Tibial nerve (tissue), 4 donors: Measurements from ENCODE around the gene SFXN1. TPM values are rescaled to one million over a fixed set of nuclear protein-coding genes. Genes with fewer than 3 reads are reported as not detected.

Experiments
- DNase-seq, 2 donors: peaks; one replicate each; pipeline ENCODE4 v3.0.0-alpha.2; 2019; ENCODE audit warnings: low spot score in 2 of 2
- H3K27ac ChIP-seq, 4 donors: fragments of 200-600 bp; sonication (generic) in 3 of 4; one replicate each; pipeline ENCODE4 v1.5.1; 2017 to 2019; ENCODE audit warnings: mild to moderate bottlenecking in 1 of 4
- H3K27me3 ChIP-seq, 2 donors: fragments of 200-600 bp; sonication (generic) in 1 of 2; one replicate each; pipeline versions ENCODE4 v1.5.1 to v1.6.0; 2017 to 2019
- H3K36me3 ChIP-seq, 3 donors: fragments of 200-600 bp; sonication (generic); one replicate each; pipeline ENCODE4 v1.5.1; 2018 to 2019
- H3K4me1 ChIP-seq, 4 donors: fragments of 200-600 bp; sonication (generic) in 3 of 4; one replicate each; pipeline ENCODE4 v1.5.1; 2017 to 2019
- H3K4me3 ChIP-seq, 4 donors: fragments of 200-600 bp; sonication (generic) in 3 of 4; one replicate each; pipeline ENCODE4 v1.5.1; 2017 to 2019; ENCODE audit warnings: mild to moderate bottlenecking in 1 of 4, moderate library complexity in 1 of 4
- H3K9me3 ChIP-seq, 4 donors: fragments of 200-600 bp; sonication (generic) in 3 of 4; one replicate each; pipeline ENCODE4 v1.5.1; 2017 to 2019
- CTCF ChIP-seq, 5 experiments: fragments of 200-600 bp in 3 of 5; fragments of 450-650 bp in 2 of 5; sonication (generic) in 3 of 5; IDR thresholded peaks; one replicate each; pipeline ENCODE4 v1.5.1; 2016 to 2019; ENCODE audit warnings: antibody characterized with exemption in 5 of 5, mild to moderate bottlenecking in 3 of 5, moderate library complexity in 2 of 5
- EP300 ChIP-seq, 2 donors: sonication (generic); formaldehyde crosslinking; IDR thresholded peaks; one replicate each; pipeline ENCODE4 v1.6.1; 2017; ENCODE audit warnings: antibody characterized with exemption in 2 of 2, mild to moderate bottlenecking in 1 of 2
- POLR2A ChIP-seq, 2 donors: fragments of 450-650 bp; IDR thresholded peaks; one replicate each; pipeline ENCODE4 v1.6.1; 2017; ENCODE audit warnings: antibody characterized with exemption in 2 of 2, mild to moderate bottlenecking in 2 of 2, moderate library complexity in 2 of 2
- WGBS, 2 donors: methylation state at CpG; one replicate each; pipeline ENCODE4 v1.1.5; 2018; 5-methylcytosine and 5-hydroxymethylcytosine counted together
- total RNA-seq, 4 donors: library from RNA; depleted of rRNA; stranded (reverse); fragments of >200 nt; gene quantifications; one replicate each; pipeline ENCODE4 v1.1.0, GENCODE V29; 2016

Gene SFXN1
- total RNA-seq, 4 donors from 2014 or later, result 14.4 to 26.9 (median 19.0) TPM

- 91 to 96% methylated on average over 13 of the region's 13 CpGs for WGBS, 2 donors
- no peaks in the 10 kb centered on the region for H3K27me3 ChIP-seq
- H3K4me1 ChIP-seq, result peaks cover 0 to 4% (median 0%) of the 10 kb centered on the region in 4 donors
- H3K27ac ChIP-seq, result no peak overlapping the region
- peaks cover 0 to 5% (median 0%) of the 10 kb centered on the region in 4 donors for H3K9me3 ChIP-seq
- H3K4me3 ChIP-seq, result no peak overlapping the region
- no peaks in the 10 kb centered on the region for H3K36me3 ChIP-seq
- DNase-seq, result no peak
- no peak for TF ChIP-seq CTCF (IDR thresholded peaks at IDR 0.05)
- TF ChIP-seq POLR2A (IDR thresholded peaks at IDR 0.05), result no peak
- no peak for TF ChIP-seq EP300 (IDR thresholded peaks at IDR 0.05)
Measured at GRCh38 chr5:175461370-175461769, 17.0 kb upstream of the SFXN1 start.

- Histone ChIP-seq H3K4me1 (peaks cover 0 to 9% (median 0%) of the 10 kb centered on the region in 4 donors), H3K27ac (no peak overlapping the region), H3K4me3 (no peak overlapping the region), H3K36me3 (no peaks in the 10 kb centered on the region), H3K9me3 (peaks cover 0 to 5% (median 0%) of the 10 kb centered on the region in 4 donors), H3K27me3 (no peaks in the 10 kb centered on the region)
- TF ChIP-seq CTCF (IDR thresholded peaks at IDR 0.05), result no peak
- 93 to 94% methylated on average over 3 of the region's 3 CpGs for WGBS, 2 donors
- no peak for DNase-seq
Measured at GRCh38 chr5:175463641-175464040, 14.7 kb upstream of the SFXN1 start.

- DNase-seq, result peak in 1 of 2 donors; percentile 71
- Histone ChIP-seq H3K27me3 (no peaks in the 10 kb centered on the region), H3K36me3 (no peaks in the 10 kb centered on the region), H3K4me1 (peaks cover 0 to 9% (median 0%) of the 10 kb centered on the region in 4 donors), H3K9me3 (peaks cover 0 to 5% (median 0%) of the 10 kb centered on the region in 4 donors), H3K27ac (no peak overlapping the region), H3K4me3 (no peak overlapping the region)
- TF ChIP-seq POLR2A (IDR thresholded peaks at IDR 0.05), result no peak
- no peak for TF ChIP-seq EP300 (IDR thresholded peaks at IDR 0.05)
- TF ChIP-seq CTCF (IDR thresholded peaks at IDR 0.05), result peak; percentile 49 to 67 (median 60)
- 45 to 46% methylated on average over 11 of the region's 11 CpGs for WGBS, 2 donors
Measured at GRCh38 chr5:175464074-175464941, 14.1 kb upstream of the SFXN1 start.

- no peak for DNase-seq
- no peaks in the 10 kb centered on the region for H3K36me3 ChIP-seq
- TF ChIP-seq POLR2A (IDR thresholded peaks at IDR 0.05) (no peak), CTCF (IDR thresholded peaks at IDR 0.05) (no peak), EP300 (IDR thresholded peaks at IDR 0.05) (no peak)
- H3K27ac ChIP-seq, result no peak overlapping the region
- H3K27me3 ChIP-seq, result no peaks in the 10 kb centered on the region
- no peak overlapping the region for H3K4me3 ChIP-seq
- peaks cover 0 to 9% (median 0%) of the 10 kb centered on the region in 4 donors for H3K4me1 ChIP-seq
- H3K9me3 ChIP-seq, result peaks cover 0 to 5% (median 0%) of the 10 kb centered on the region in 4 donors
- 1 to 7% methylated on average over 3 of the region's 3 CpGs for WGBS, 2 donors
Measured at GRCh38 chr5:175464942-175465233, 13.5 kb upstream of the SFXN1 start.

- Histone ChIP-seq H3K27ac (no peak overlapping the region), H3K9me3 (peaks cover 0 to 5% (median 0%) of the 10 kb centered on the region in 4 donors), H3K4me3 (no peak overlapping the region), H3K4me1 (peaks cover 0 to 9% (median under 1%) of the 10 kb centered on the region in 4 donors), H3K27me3 (no peaks in the 10 kb centered on the region), H3K36me3 (no peaks in the 10 kb centered on the region)
- TF ChIP-seq POLR2A (IDR thresholded peaks at IDR 0.05) (no peak), EP300 (IDR thresholded peaks at IDR 0.05) (no peak), CTCF (IDR thresholded peaks at IDR 0.05) (no peak)
- WGBS, 2 donors, result 34 to 38% methylated on average over 3 of the region's 3 CpGs
- no peak for DNase-seq
Measured at GRCh38 chr5:175465282-175465681, 13.1 kb upstream of the SFXN1 start.
